Pons (tissue), 1 donor: ENCODE data around the gene SPON2.

Experiments
- DNase-seq: peaks from one replicate; pipeline ENCODE4 v3.0.0-alpha.2; 2016; ENCODE audit warnings: low spot score

SPON2 gene

GRCh38 chr4:1195109-1195671 is 22.8 kb upstream of the SPON2 start:
- DNase-seq, result no peak

GRCh38 chr4:1194010-1194900 is 21.9 kb upstream of the SPON2 start:
- no peak for DNase-seq

GRCh38 chr4:1193206-1194009 is 21.0 kb upstream of the SPON2 start:
- DNase-seq, result no peak

- DNase-seq, result no peak
Observed at GRCh38 chr4:1192493-1193205, 20.3 kb upstream of the SPON2 start.

GRCh38 chr4:1192091-1192492 is 19.7 kb upstream of the SPON2 start:
- peak; percentile 96 for DNase-seq

GRCh38 chr4:1191621-1192020 is 19.2 kb upstream of the SPON2 start:
- no peak for DNase-seq

GRCh38 chr4:1187182-1187581 is 14.8 kb upstream of the SPON2 start:
- no peak for DNase-seq

GRCh38 chr4:1183985-1184773 is 11.8 kb upstream of the SPON2 start:
- DNase-seq, result peak; percentile 55

- no peak for DNase-seq
Observed at GRCh38 chr4:1182313-1182712, 9.9 kb upstream of the SPON2 start.

- DNase-seq, result no peak
Observed at GRCh38 chr4:1180663-1181062, 8.3 kb upstream of the SPON2 start.

- no peak for DNase-seq
Observed at GRCh38 chr4:1179976-1180375, 7.6 kb upstream of the SPON2 start.

GRCh38 chr4:1179089-1179441 is 6.7 kb upstream of the SPON2 start:
- no peak for DNase-seq

GRCh38 chr4:1178300-1179088 is 6.1 kb upstream of the SPON2 start:
- no peak for DNase-seq

GRCh38 chr4:1177274-1178141 is 5.1 kb upstream of the SPON2 start:
- no peak for DNase-seq

GRCh38 chr4:1176398-1177273 is 4.3 kb upstream of the SPON2 start:
- no peak for DNase-seq

GRCh38 chr4:1175635-1176229 is 3.3 kb upstream of the SPON2 start:
- no peak for DNase-seq

- DNase-seq, result no peak
Observed at GRCh38 chr4:1174941-1175634, 2.7 kb upstream of the SPON2 start.
